DLD1 (cell line): Measurements from ENCODE around the gene SQSTM1.
"Not testable (repeated sequence)": the region's sequence is repeated elsewhere in the genome, so short reads cannot be mapped to it uniquely, and the experiment has no call there.

Experiments used
- in situ Hi-C: cut with HindIII; loops from 2 replicates; pipeline ENCODE4 v1.10.0; 2017; ENCODE audit warnings: low sequenced_read_pairs

The SQSTM1 gene

DNA sequence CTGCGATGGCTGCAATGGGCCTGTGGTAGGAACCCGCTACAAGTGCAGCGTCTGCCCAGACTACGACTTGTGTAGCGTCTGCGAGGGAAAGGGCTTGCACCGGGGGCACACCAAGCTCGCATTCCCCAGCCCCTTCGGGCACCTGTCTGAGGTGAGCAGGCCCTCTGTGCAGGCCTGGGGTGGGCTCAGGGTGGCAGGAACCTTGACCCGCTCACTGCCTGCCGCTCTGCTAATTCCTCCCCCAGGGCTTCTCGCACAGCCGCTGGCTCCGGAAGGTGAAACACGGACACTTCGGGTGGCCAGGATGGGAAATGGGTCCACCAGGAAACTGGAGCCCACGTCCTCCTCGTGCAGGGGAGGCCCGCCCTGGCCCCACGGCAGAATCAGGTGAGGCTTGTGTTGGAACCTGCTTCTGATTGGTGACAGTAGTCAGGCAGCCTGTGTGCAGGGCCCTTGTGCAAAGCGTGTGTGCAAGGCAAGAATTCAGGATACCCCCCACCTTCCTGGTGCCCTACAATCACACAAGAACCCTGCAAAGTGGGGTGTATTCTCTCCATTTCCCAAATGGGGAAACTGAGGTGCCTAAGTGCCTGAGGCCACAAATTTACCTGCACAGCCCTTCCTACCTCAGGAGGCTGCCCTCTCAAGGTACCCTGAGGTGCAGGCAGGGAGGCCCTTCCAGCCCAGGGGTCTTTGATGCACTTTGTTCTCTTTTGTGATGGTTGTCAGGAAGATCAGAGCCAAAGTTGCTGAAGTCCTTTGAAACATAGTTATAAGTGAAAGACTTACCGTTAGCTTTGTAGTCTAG is 3.4 kb downstream of the SQSTM1 start:
- in situ Hi-C loops = no loop called here

DNA sequence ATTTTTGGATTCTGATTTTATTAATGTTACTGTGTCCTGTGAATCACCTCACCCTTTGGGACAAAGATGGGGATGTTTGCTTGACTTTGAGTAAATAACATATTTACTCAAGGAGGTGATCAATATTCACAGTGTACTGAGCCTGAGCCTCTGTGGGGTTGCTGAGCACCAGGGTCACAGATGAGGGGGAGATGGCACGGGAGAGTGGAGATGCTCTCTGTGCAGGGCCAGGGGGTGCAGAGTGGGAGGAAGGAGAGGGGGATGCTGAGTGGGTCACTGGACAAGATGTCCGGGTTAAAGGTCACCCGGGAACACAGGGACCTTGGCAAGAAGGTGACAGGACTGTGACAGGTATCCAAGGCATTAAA is 4.0 kb downstream of the SQSTM1 start:
- in situ Hi-C loops = no loop called here

DNA sequence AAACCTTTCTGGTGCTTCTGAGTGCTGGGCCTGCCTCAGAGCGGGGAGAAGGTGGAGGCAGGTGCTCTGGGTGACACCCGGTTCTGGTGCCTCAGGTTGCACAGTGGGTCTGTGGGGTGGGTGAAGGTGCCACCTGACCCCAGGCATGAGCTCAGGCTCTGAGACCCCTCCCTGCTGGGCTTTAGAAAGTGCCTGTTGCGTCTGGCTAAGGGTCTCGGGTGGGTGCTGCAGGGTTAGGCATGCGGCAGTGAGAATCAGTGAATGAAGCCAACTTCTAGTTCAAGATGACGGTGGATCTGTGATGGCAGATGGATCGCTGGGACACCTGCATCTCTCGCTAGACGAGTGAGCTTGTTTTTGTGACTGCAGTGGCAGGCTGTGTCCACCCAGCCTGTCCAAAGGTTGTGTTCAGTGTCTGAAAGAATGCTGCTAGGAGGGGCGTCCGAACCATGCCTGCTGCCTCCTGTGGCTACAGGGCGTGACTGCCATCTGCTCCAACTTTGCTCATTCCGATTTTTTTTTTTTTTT is 5.0 kb downstream of the SQSTM1 start:
- in situ Hi-C loops = no loop called here

DNA sequence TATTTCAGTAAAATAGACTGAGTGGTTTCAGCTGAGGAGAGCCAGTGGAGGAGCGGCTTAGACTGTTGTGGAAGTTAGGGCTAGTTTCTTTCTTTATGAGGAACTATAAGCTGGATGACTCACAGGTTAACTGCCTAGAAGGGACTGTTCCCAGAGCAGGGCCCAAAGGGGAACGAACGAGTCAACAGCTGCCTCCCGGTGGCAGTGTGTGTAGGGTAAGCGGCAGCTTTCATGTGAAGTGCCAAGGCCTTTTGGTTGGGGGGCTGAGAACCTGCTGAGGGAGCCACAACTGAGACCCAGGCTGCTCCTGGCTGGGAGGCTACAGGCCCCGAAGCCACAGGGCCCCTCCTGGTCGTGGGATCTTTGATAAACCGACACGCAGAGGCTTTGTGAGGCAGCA is 7.0 kb downstream of the SQSTM1 start:
- in situ Hi-C loops = no loop called here

DNA sequence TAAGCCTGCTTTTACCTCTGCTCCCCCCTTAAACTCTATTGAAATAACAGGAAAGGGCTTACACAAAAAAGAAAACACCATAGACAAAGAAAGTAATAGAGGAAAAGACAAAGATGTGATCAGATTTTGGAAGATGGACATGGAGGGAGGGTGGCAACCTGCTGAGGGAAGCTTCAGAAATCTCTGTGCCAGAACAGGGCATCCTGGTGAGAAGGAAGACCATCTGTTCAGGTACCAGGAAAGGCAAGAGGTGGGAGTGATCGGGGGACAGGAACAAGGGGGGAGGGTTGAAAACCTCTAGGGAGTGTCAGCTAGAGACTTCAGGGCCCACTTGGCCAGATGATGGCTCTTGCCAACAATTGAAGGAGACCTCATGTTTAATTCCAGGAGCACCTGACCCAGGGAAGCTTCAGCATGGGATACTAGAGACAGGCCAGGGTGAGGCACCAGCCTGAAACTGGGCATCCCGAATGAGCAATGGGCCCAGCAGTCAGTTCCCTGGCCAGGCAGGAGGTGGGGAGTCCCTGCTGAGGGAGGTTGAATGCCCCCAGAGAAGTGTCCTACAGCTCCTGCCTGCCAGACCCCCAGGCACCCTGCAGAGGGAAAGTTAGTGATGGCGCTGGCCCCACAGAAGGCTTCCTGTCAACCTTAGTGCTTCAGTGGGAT is 8.2 kb downstream of the SQSTM1 start:
- in situ Hi-C loops = no loop called here

DNA sequence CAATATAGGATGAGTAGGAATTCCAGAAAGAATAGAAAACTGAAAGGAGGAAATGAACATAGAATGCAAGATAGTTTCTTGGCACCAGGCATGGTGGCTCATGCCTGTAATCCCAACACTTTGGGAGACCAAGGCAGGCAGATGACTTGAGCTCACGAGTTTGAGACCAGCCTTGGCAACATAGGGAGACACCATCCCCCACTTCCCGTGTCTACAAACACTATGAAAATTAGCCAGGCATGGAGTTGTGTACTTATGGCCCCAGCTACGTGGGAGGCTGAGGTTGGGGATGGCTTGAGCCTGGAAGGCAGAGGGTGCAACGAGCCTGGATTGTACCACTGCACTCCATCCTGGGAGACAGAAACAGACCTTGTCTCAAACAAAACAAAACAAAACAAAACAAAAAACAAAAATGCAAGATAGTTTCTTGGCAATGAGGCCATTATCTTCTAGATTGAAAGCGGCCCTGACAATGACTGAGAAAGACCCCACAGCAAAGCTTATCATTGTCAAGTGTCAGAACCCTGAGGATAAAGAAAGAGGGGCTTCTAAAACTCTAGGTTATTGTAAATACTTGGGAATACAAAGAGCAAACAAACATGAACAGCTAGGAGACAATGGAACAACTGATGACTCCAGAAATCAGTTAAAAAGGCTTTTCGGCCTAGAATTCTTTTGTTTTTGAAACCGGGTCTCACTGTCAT is 9.2 kb downstream of the SQSTM1 start:
- in situ Hi-C loops = no loop called here

DNA sequence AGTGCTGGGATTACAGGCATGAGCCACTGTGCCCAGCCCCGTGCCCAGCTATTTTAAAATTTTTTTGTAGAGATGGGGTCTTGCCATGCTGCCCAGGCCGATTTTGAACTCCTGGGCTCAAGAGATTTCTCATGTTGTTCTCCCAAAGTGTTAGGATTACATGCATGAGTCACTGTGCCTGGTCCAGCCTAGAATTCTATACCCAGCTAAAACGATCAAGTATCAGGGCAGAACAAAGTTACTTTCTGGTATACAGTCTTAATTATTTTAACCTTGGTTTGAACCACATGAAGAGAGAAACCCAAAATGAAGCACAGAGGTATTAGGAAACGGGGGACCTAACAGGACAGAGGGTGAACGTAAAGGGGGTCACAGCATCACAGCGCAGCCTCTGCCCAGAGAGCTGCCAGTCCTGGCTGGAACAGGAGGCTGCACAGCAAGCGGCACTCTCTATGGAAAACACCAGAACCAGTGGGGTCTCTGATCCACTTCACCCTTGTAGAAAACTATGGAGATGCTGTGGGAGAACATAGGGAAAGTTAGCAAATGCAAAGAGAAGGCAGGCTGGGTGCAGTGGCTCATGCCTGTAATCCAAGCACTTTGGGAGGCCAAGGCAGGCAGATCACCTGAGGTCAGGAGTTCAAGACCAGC is 10.2 kb downstream of the SQSTM1 start:
- in situ Hi-C loops = no loop called here

DNA sequence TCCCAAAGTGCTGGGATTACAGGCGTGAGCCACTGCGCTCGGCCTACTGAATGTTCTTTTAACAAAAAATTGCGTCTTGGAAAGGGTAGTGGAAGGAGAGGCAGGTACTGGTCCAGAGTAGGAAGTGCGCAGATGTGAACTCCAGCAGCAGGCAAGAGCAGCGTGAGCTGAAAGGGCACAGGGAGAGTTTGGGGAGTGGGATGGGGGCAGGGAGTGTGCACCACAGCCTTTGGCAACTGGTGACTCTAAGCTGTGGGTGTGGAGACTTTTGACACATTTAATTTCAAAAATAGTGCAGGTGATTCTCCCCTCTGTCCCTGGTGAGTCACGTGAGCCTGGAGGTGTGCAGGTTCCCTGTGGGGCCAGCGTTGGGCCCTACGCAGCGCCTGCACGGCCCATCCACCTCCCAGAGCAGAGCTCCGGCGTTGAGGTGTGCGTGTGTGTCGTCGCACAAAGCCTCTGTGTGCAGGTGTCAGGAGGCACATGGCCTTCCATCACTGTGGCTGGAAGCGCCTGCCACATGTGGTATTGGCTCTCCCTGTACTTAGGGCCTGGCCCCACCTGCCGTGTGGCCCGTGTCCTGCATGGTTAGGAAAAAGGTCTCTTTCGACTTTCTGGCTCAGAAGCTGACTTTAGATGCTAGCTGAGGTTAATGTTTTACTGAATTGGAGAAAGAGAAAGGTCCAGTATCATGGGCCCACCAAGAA is 11.5 kb downstream of the SQSTM1 start:
- in situ Hi-C loops = no loop called here

DNA sequence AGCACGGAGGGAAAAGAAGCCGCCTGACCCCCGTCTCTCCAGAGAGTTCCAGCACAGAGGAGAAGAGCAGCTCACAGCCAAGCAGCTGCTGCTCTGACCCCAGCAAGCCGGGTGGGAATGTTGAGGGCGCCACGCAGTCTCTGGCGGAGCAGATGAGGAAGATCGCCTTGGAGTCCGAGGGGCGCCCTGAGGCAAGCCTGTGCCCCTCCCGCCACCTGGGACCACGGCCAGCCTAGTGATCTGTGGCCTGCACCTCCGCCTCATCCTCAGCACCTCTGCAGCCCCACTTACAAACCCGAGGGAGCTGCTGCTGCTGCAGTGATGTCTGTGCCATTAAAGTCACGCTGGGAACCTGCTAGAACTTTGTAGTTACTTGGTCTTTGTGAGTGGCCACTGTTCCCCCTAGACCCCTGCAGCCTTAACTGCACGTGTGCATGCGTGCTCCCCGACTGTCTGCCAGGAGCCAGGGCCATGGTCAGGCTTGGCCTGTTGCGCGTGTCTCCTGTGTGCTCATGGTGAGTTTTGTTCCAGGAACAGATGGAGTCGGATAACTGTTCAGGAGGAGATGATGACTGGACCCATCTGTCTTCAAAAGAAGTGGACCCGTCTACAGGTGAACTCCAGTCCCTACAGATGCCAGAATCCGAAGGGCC is 12.5 kb downstream of the SQSTM1 start:
- in situ Hi-C loops = no loop called here

DNA sequence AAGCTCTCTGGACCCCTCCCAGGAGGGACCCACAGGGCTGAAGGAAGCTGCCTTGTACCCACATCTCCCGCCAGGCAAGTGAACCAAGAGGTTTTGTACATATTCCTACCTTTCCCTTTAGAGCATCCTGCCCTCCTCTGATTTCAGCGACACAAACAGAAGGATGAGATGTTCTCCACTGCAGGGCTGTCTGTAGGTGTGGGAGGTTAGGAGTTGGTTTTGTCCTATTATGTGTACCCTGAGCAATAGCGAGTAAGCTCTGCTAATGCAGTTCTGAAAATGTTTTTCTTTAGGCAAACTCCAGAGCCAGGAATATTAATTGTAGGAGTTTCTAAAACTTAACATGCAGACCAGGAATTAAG is 13.0 kb downstream of the SQSTM1 start:
- in situ Hi-C loops = no loop called here

DNA sequence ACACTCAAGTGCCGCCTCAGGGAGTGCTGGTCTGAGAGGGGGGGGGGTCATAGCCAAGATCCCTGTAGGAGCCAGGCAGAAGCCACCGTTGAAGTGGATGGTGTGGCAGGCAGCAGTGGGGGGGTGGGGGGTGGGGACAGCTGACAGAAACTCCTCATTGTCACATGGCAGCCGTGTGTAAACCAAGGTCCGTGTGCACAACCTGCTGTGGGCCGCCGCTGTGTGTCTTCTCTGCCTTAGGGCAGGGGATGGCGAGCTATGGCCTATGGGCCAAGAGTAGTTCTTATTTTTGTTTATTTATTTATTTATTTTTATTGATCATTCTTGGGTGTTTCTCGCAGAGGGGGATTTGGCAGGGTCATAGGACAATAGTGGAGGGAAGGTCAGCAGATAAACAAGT is 13.4 kb downstream of the SQSTM1 start:
- in situ Hi-C loops = no loop called here

DNA sequence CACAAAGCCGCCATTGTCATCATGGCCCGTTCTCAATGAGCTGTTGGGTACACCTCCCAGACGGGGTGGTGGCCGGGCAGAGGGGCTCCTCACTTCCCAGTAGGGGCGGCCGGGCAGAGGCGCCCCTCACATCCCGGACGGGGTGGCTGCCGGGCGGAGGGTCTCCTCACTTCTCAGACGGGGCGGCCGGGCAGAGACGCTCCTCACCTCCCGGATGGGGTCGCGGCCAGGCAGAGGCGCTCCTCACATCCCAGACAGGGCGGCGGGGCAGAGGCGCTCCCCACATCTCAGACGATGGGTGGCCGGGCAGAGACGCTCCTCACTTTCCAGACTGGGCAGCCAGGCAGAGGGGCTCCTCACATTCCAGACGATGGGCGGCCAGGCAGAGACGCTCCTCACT is 14.2 kb downstream of the SQSTM1 start:
- in situ Hi-C loops = not testable (repeated sequence)

DNA sequence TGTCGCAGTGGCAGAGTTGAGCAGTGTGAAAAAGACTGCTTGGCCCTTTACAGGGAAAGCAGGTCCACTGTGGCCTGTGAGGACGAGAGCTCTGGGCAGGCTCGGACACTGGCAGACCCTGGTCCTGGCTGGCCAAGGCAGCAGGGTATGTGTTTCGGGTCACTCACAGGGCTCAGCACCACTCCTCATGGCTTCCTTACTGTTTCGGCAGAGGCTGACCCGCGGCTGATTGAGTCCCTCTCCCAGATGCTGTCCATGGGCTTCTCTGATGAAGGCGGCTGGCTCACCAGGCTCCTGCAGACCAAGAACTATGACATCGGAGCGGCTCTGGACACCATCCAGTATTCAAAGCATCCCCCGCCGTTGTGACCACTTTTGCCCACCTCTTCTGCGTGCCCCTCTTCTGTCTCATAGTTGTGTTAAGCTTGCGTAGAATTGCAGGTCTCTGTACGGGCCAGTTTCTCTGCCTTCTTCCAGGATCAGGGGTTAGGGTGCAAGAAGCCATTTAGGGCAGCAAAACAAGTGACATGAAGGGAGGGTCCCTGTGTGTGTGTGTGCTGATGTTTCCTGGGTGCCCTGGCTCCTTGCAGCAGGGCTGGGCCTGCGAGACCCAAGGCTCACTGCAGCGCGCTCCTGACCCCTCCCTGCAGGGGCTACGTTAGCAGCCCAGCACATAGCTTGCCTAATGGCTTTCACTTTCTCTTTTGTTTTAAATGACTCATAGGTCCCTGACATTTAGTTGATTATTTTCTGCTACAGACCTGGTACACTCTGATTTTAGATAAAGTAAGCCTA is 15.7 kb downstream of the SQSTM1 start:
- in situ Hi-C loops = no loop called here

DNA sequence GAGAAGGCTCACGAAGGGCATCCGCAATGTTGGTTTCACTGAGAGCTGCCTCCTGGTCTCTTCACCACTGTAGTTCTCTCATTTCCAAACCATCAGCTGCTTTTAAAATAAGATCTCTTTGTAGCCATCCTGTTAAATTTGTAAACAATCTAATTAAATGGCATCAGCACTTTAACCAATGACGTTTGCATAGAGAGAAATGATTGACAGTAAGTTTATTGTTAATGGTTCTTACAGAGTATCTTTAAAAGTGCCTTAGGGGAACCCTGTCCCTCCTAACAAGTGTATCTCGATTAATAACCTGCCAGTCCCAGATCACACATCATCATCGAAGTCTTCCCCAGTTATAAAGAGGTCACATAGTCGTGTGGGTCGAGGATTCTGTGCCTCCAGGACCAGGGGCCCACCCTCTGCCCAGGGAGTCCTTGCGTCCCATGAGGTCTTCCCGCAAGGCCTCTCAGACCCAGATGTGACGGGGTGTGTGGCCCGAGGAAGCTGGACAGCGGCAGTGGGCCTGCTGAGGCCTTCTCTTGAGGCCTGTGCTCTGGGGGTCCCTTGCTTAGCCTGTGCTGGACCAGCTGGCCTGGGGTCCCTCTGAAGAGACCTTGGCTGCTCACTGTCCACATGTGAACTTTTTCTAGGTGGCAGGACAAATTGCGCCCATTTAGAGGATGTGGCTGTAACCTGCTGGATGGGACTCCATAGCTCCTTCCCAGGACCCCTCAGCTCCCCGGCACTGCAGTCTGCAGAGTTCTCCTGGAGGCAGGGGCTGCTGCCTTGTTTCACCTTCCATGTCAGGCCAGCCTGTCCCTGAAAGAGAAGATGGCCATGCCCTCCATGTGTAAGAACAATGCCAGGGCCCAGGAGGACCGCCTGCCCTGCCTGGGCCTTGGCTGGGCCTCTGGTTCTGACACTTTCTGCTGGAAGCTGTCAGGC is 16.6 kb downstream of the SQSTM1 start:
- in situ Hi-C loops = no loop called here

DNA sequence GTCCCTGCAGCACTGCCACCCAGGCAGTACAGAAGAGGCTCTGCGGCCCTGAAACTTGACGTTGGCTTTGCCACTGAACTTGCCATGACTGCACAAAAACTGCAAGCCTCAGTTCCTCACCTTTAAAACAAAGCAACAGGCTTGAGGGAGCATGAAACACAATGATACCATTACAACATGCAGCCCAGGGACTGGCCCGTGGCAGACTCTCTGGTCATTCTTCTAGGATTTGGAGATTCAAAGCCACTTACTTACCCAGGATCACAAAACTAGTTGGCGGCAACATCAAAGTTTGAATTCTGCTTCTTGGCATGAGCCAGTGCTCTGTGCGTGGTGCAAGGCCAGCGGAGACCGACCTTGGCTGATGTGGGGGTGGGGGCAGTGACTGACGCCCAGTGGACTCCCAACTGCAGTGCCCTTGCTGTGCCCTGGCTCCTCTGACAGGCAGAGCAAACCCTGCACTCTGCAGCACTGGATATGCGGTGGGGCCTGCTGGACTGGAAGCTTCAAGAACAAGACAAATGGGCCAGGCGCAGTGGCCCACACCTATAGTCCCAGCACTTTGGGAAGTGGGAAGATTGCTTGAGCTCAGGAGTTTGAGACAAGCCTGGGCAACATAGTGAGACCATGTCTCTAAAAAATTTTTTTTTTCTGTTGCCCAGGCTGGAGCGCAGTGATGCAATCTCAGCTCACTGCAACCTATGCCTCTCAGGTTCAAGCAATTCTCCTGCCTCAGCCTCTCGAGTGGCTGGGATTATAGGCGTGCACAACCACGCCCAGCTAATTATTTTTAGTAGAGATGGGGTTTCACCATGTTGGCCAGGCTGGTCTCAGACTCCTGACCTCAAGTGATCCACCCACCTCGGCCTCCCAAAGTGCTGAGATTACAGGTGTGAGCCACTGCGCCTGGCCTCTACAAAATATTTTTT is 18.9 kb downstream of the SQSTM1 start:
- in situ Hi-C loops = no loop called here

DNA sequence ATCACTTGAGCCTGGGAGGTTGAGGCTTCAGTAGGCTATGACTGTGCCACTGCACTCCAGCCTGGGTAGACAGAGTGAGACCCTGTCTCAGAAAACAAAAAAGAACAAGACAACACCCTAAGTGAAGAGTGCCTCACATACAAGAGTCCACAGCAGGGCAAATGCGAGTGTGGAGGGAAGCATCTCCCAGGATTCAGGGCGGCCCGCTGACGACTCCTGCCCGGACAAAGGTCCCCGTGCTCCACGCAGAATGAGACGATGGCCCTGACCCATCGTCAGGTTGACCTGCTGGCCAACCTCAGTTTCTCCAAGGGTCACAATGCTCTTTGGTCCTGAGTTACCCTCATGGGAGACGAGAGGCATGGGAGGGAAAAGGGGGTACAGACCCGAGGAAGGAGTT is 19.6 kb downstream of the SQSTM1 start:
- in situ Hi-C loops = no loop called here

DNA sequence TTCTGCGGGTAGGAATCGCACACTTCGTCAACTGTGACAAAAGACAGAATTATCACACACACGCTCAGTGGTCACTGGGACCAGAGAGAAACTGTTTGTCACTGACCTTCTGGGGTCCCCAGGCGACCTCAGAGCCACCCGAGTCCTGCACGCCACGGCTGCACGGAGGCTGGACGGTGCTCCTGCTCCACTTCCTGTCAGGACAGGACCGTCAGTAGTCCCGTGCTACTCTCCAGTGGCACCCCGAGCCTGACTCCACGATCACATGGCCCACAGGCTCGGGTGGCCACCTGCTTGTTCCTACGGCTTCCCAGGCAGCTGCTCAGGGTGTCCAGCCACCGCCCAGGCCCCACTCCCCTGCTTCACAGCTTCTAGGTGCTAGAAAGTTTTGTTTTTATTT is 20.1 kb downstream of the SQSTM1 start:
- in situ Hi-C loops = no loop called here
